ENCODE data around the gene TTBK1. TPM values are rescaled to one million over a fixed set of nuclear protein-coding genes. Genes with fewer than 3 reads are reported as not detected.

The TTBK1 gene
- total RNA-seq, 2 donors from 2014 or later: 0.12 to 0.15 TPM

DNA sequence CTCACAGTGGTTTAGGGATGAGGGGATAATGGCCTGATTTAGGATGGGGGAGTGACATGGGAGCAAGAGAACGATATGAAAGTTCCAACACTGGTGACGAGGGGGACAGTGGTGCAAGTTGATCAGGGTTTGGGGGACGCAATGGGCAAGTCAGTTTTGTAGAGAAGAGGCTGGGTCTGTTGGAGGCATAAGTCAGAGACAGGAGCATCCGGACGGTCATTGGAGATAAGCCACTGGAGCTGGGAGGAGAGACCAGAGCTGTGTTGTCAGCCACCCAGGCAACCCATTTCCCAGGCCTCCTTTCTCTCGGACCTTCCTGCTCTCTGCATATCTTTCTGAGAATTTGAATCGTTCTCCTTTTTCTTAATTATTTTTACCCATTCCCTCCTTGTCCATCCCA is 23.5 kb upstream of the TTBK1 start:
- Histone ChIP-seq H3K9me3 (no peaks in the 10 kb centered on the region), H3K36me3 (peaks cover 14% of the 10 kb centered on the region), H3K27me3 (no peaks in the 10 kb centered on the region), H3K27ac (no peak overlapping the region), H3K4me3 (no peak overlapping the region), H3K4me1 (peaks cover 0 to 9% of the 10 kb centered on the region in 2 donors)
- no peak for DNase-seq (ENCODE audit: low spot score)
- TF ChIP-seq CTCF (IDR thresholded peaks at IDR 0.05): no peak

GRCh38 chr6:43220439-43220951 is 22.8 kb upstream of the TTBK1 start:
- peaks cover 8% of the 10 kb centered on the region for H3K36me3 ChIP-seq
- no peak for DNase-seq (ENCODE audit: low spot score)

DNA sequence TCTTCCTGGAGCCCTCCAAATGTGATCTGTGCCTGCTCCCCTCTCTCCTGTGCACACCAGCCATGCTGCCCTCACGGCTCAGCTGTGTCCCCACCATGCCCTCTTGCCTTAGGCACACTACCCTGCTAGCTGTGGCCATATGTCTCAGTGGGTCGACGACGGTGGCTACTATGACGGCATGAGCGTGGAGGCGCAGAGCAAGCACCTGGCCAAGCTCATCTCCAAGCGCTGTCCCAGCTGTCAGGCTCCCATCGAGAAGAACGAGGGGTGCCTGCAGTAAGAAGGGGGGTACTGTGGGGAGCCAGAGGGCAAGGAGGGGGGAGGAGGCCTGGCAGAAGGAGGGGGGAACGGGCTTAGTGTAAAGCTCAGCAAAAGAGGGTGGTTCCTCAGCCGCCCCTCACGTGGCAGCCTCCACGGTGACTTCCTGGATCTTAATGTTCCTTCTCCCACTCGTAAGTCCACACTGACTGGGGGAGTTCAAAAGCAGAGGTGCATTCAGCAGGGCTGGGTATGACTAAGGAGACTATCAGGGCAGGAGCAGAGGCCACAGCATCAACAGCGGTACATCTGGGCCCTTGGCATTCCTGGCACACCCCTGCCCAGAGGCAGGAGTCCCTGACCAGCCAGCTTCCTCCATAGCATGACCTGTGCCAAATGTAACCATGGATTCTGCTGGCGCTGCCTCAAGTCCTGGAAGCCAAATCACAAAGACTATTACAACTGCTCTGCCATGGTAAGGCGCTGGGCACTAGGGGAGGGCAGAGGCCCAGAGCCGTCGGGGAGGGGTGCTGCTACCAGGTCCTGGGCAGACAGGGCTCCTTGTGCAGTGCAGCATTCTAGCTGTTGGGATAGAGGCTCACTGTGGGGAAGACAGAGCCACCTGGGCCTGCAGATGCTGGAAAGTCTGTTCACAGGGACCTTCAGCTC is 22.0 kb upstream of the TTBK1 start:
- no peak for TF ChIP-seq CTCF (IDR thresholded peaks at IDR 0.05)
- Histone ChIP-seq H3K27me3 (no peaks in the 10 kb centered on the region), H3K36me3 (peaks cover under 1% of the 10 kb centered on the region), H3K4me1 (peaks cover 0 to 9% of the 10 kb centered on the region in 2 donors), H3K27ac (no peak overlapping the region), H3K4me3 (no peak overlapping the region), H3K9me3 (no peaks in the 10 kb centered on the region)
- DNase-seq (ENCODE audit: low spot score): no peak

More at GRCh38 chr6:43220439-43220951, 22.8 kb upstream of the TTBK1 start:
- TF ChIP-seq CTCF (IDR thresholded peaks at IDR 0.05): no peak
- no peaks in the 10 kb centered on the region for H3K27me3 ChIP-seq
- H3K9me3 ChIP-seq: no peaks in the 10 kb centered on the region
- H3K4me1 ChIP-seq: peaks cover 0 to 9% of the 10 kb centered on the region in 2 donors
- no peak overlapping the region for H3K27ac ChIP-seq
- H3K4me3 ChIP-seq: no peak overlapping the region

DNA sequence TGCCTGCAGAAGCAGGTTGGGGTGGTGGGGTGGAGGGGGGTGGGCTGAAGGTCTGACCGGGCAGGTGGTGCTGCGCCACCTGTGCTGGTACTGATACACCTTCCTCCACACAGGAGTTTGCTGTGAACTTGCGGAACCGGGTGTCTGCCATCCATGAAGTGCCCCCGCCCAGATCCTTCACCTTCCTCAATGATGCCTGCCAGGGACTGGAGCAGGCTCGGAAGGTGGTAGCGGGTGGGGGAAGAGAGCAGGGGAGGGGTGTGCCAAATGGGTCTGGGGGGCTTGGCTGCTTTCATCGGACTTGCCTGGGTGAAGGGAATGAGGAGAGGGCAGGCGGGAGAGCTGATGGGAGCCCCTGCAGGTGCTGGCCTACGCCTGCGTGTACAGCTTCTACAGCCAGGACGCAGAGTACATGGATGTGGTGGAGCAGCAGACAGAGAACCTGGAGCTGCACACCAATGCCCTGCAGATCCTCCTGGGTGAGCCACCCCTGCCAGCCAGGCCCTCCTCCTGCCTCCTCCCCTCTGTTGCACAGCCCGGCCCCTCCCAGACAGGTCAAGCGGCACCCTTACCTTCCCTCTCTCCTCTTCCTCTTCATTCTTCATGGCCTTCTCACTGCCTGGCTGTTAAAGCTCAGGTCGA is 20.7 kb upstream of the TTBK1 start:
- H3K4me1 ChIP-seq: peaks cover 0 to 4% of the 10 kb centered on the region in 2 donors
- H3K27me3 ChIP-seq: no peaks in the 10 kb centered on the region
- no peak for TF ChIP-seq CTCF (IDR thresholded peaks at IDR 0.05)
- H3K9me3 ChIP-seq: no peaks in the 10 kb centered on the region
- DNase-seq (ENCODE audit: low spot score): no peak
- H3K27ac ChIP-seq: no peak overlapping the region
- H3K36me3 ChIP-seq: no peaks in the 10 kb centered on the region
- no peak overlapping the region for H3K4me3 ChIP-seq

GRCh38 chr6:43223175-43223574 is 20.1 kb upstream of the TTBK1 start:
- Histone ChIP-seq H3K27ac (no peak overlapping the region), H3K27me3 (no peaks in the 10 kb centered on the region), H3K4me1 (no peaks in the 10 kb centered on the region), H3K36me3 (no peaks in the 10 kb centered on the region), H3K9me3 (no peaks in the 10 kb centered on the region), H3K4me3 (no peak overlapping the region)
- DNase-seq (ENCODE audit: low spot score): no peak
- TF ChIP-seq CTCF (IDR thresholded peaks at IDR 0.05): no peak

All from right atrium auricular region (tissue), 2 donors.